COLO668 (cell line): ENCODE measurements around the gene AFF1.
"Not testable (repeated sequence)": the region's sequence is repeated elsewhere in the genome, so short reads cannot be mapped to it uniquely, and the experiment has no call there.

ENCODE experiments used
- DNase-seq: peaks from one replicate; lab custom pipeline; 2025; ENCODE audit not compliant: unreplicated experiment; lab: John Stamatoyannopoulos, UW

The AFF1 gene

DNA sequence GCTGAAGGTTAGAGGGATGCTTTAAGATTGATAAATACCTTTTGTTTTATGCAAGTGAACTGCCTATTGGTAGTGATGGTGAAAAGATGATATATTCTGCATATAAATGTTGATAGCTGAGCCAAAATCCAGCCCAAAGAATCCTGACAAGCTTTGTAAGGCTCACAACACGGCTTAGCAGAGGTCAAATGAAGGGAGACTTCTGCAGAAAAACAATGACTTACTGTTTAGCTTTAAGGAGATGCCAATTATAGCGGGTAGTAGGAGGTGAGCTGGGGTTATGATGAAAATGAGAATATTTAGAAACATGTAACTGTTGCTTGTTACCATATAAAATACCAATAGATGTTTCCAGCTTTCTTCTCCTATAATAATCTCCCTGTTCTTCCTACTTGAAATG, 97.1 kb downstream of the AFF1 start:
- DNase-seq: no peak

DNA sequence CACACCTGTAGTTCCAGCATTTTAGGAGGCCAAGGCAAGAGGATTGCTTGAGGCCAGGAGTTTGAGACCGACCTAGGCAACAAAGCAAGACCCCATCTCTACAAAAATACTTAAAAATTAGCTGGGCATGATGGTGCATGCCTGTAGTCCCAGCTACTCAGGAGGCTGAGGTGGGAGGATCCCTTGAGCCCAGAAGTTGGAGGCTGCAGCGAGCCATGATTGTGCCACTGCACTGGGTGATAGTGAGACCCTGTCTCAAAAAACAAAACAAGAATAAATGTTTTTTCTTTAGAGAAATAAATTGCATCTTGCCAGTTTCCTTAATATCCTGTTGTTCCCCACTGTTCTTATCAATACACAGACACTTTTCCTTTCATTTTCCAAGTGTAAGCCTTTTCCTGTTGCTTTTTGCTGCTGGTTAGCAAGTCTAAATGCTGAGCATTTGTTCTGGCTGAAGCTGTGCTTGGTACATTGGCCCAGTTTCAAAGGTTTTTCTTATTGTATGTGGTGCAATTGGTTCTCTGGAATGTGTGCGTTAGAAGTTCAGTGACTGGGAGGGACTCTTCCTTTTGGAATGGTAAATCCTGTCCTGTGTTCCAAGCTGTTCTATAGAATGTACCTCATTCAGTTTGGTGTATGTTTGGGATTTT, 98.2 kb downstream of the AFF1 start:
- DNase-seq: no peak

DNA sequence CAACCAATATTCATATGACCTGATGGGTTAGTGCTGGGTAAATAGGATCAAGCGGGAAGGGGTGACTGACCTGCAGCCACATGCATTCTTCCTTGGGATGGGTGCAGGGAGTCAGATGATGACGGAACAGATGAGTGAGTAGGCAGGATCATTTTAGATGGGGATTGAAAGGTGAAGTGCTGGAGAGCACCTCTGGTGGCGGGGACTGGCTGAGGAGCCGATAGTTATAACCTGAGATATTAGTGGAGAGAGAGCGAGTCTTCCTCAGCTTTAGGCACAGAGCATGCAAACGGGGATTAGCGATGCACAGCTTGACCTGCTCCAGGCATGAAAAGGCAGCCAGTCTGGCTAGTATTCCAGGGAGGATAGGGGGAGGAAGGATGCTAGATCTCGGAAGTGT, 99.1 kb downstream of the AFF1 start:
- no peak for DNase-seq

- DNase-seq: no peak
Observed at GRCh38 chr4:87034527-87034926, 99.7 kb downstream of the AFF1 start.

GRCh38 chr4:87035881-87036509, 101.2 kb downstream of the AFF1 start:
- no peak for DNase-seq

- no peak for DNase-seq
Observed at GRCh38 chr4:87036713-87037112, 101.9 kb downstream of the AFF1 start.

DNA sequence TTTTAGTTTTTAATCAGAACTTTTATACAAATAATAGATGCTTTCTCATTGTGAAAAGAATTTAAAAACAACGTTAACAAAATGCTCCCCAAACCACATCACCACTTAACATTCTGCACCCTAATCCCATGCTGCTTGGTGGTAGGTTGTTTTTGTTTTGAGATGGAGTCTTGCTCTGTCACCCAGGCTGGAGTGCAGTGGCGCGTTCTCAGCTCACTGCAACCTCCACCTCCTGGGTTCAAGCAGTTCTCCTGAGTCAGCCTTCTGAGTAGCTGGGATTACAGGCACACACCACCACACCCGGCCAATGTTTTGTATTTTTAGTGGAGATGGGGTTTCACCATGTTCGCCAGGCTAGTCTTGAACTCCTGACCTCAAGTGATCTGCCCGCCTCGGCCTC, 102.4 kb downstream of the AFF1 start:
- DNase-seq: not testable (repeated sequence)

DNA sequence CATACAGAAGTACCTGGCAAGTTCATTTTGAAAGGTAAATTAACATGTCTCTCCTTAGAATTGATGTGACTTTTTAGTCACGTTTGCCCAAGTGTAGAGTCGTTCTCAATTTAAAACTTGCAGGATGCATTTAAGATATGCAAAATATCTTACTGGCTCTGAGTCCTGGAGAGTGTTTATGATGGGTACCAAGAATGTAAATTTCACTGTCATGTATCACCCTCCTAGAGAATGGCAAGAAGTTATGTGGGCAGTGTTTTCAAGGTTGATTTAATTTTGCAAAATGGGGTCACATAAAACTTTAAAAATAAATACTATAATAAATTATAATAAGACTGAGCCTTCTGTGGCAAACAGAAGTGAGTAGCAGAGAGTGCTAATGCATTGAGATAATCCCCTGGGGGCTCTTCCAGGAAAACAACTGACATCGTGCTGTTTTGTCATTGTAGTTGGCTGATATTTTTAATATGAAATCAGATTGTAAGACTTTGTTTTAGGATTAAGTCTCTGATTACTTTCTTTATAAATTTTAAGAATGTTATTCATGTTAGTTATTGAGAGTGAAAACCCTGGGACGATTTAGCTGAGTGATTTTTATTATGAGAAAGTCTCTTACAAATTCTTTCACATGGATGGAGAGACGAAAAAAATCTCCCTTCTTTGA, 103.0 kb downstream of the AFF1 start:
- no peak for DNase-seq

DNA sequence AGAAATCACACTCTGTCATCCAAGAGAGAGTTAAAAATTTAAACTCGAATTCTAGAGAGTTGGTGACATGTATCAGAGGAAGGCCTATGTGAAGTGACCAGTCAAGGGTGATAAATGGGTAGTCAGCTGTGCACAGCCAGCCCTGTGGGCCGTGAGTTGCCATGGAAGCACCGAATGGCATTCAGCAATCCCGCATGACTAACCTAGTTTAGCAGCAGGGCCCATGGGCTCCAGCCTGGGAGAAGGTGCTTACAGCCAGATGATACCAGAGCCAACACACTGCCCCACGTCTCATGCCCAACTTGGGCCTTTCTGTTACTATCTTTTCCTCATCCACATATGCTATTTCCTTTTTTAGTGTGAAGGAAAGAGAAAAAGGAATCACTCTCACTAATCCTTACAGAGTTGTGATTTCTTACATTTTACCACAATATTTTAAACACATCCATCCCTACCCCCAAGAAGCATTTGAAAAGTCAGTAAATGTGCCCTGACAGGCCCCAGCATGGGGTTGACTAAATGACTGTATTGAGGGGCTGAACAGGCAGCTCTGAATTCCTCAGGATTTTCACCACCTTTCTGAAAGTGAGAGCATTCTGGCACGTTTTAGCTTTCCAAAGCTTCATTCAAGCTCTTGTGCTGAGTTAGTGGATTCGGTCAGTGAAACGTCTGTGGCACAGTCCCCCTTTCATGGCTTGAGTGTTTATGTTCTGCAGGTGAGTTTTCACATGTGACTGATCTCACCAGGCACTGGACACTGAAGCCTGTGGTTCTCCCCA, 104.2 kb downstream of the AFF1 start:
- DNase-seq: peak; percentile 69

DNA sequence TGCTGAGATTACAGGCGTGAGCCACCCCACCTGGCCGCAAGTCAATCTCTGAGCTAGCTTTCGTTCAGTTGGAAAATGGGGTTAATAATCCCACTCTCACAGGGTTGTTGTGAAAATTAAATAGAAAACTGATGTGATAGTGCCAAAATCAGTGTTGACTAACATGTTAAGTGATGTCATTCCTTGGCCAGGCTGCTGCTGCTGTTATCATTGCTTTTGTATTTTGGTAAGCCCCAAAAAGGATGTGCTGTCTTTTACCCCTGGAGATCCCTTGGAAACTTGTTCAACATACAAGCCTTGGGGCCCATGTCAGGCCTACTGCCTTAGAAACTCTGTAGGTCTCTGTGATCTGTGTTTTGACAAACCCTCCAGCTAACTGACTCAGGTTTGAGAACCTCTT, 106.3 kb downstream of the AFF1 start:
- no peak for DNase-seq

DNA sequence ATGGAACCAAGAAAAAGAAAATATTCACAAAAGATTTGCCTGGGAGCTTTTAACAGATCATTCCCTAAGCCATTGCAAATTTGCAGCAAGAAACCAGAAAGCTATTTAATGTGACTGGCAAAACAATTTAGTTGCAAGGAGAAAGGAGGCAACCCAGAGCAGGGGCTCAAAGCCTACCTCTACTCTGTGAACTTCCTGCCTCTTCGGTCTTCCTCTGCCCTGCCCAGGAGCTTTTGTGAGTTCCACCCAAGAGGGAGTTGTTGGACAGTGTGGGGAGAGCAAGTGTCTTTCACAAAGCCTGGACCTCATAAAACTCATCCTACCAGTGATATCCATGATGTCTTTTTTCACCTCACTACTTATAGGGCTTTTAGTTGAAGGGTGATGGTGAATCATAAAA, 107.4 kb downstream of the AFF1 start:
- DNase-seq: no peak

GRCh38 chr4:87042986-87043820, 108.4 kb downstream of the AFF1 start:
- DNase-seq: no peak

GRCh38 chr4:87044511-87045233, 109.9 kb downstream of the AFF1 start:
- DNase-seq: no peak

DNA sequence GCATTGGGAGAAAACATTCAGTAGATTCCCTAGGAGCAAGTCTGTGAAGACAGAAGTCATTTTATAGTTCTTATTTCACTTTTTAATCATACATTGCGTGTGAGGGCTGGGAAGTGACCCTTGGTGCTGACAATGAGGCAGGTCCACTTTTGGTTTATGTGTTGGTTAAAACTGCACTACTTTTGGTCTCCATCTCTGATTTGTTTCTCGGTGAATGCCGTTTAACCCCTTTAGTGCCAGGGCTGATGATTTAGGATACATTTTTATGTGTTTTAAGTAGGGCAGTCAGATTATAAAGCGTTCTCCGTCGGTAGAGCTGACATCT, 110.4 kb downstream of the AFF1 start:
- DNase-seq: no peak

GRCh38 chr4:87045659-87046058, 110.8 kb downstream of the AFF1 start:
- DNase-seq: no peak

- no peak for DNase-seq
Observed at GRCh38 chr4:87046121-87046551, 111.3 kb downstream of the AFF1 start.

- no peak for DNase-seq
Observed at GRCh38 chr4:87047281-87047798, 112.5 kb downstream of the AFF1 start.

DNA sequence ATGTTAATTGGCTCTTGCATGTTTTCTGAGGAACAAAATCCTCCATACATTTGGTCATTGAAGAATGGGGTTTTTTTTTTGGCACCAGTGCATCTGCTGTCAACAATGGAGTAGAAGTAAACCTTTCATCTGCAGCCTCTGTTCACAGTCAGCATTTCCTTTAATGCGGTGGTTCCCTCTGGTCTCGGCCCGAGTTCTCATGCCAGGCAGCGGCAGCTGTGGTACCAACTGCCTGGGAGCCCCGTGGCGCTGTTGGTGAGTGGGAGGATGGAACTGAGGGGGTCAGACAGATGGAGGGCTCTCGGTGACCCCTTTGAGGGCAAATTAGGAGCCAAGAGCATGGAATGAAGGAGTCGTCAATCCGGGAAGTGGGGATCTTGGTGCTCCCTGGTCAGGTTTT, 114.7 kb downstream of the AFF1 start:
- no peak for DNase-seq

DNA sequence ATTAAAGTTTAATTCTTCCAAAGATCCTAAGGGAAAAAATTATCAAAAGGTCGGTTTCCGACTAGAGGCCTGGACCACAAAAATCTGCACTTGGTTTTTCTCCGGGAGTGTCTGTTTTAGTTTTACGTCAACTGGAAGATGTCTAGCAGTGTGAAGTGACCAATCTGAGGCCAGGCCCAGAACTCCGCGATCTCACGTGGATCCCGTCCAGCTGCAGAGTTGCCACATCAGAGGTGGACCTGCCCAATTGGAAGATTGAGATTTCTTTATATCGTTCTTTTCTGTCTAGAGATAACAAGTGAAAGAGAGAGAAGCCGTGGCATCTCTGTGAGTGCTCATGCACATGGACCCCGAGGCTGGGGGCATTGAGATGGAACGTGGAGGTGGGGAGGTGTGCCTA, 115.8 kb downstream of the AFF1 start:
- no peak for DNase-seq

DNA sequence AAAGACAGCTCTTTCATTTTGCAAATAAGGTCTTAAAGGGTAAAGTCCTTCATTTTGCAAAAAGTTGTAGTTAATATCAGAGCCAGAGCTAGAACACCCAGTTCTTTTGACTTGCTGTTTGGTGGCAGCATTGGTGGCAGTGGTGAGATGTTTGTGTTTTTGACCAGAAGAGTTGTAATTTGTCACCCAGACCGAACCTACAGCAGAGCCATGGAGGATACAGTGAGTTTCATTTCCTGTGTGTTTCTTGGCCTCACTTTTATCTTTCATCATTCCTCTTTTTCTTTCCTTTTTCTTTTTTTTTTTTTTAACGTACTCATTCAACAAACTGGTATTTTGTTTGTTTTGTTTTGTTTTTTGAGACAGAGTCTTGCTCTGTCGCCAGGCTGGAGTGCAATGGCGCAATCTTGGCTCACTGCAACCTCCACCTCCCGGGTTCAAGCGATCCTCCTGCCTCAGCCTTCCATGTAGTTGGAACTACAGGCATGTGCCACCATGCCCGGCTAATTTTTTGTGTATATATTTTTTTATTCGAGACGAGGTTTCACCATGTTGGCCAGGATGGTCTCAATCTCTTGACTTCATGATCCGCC, 116.4 kb downstream of the AFF1 start:
- no peak for DNase-seq
